ENCODE results near the gene CCDC17. TPM values are rescaled to one million over a fixed set of nuclear protein-coding genes. Genes with fewer than 3 reads are reported as not detected.
A peak's percentile ranks its signal among the peaks of the same experiment; 100 is the strongest.

CCDC17 gene
- total RNA-seq, result 0.51 and 0.99 TPM in 2 replicates
- polyA plus RNA-seq, result 0.05 and 0.09 TPM in 2 replicates
- polyA plus RNA-seq (2012), result 0.08 and 0.14 TPM in 2 replicates
- polyA minus RNA-seq (ENCODE audit: low replicate concordance), result 0.71 TPM in 1 of 2 replicates, not detected in the other

DNA sequence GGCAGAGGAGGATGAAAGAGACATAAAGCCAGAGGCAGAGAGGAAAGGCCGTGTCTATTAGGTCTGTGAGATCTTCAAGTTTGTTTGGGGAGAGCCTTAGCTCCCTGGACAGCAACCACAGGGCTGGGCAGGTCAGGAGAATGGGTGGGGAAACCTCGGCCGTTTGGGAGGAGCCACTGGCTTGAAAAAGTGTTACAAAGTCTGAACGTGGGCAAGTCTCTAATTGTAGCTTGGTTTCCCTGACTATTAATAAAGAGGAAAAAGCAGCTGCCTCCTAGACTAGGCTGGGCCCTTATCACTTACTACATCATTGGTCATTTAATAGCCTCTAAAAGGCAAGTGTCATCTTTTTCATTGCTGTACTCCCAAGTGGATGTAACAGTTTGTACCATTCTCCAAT is at the start of gene CCDC17:
Gene CCDC17 (minus strand): TSS at position 83 of the 400 bp plus-strand sequence. CDS start 145 bp downstream, outside the sequence.
- H3K79me2 ChIP-seq (ENCODE audit: control insufficient read depth, insufficient read depth, low read length), result no peaks in the 10 kb centered on the region
- H3K9me3 ChIP-seq (ENCODE audit: control insufficient read depth, insufficient read depth, low read depth, low read length), result no peaks in the 10 kb centered on the region
- H2AFZ ChIP-seq (ENCODE audit: low read length), result no peak within 1 kb of the TSS
- peaks cover 2% of the 10 kb centered on the region for H3K4me1 ChIP-seq (ENCODE audit: control insufficient read depth, extremely low read depth, insufficient read depth, low read length)
- DNase-seq (ENCODE audit: low read depth in 2 of 2), result peak in 1 of 2 donors; percentile 22
- TF ChIP-seq, protein P1, sequence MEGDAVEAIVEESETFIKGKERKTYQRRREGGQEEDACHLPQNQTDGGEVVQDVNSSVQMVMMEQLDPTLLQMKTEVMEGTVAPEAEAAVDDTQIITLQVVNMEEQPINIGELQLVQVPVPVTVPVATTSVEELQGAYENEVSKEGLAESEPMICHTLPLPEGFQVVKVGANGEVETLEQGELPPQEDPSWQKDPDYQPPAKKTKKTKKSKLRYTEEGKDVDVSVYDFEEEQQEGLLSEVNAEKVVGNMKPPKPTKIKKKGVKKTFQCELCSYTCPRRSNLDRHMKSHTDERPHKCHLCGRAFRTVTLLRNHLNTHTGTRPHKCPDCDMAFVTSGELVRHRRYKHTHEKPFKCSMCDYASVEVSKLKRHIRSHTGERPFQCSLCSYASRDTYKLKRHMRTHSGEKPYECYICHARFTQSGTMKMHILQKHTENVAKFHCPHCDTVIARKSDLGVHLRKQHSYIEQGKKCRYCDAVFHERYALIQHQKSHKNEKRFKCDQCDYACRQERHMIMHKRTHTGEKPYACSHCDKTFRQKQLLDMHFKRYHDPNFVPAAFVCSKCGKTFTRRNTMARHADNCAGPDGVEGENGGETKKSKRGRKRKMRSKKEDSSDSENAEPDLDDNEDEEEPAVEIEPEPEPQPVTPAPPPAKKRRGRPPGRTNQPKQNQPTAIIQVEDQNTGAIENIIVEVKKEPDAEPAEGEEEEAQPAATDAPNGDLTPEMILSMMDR (conservative IDR thresholded peaks at IDR 0.05 in 1 of 2, IDR thresholded peaks at IDR 0.05 in 1 of 2; ENCODE audit: low read depth in 1 of 2, low read length in 2 of 2), result no peak
- no peak for TF ChIP-seq EZH2 (IDR thresholded peaks at IDR 0.05; ENCODE audit: low read length, missing control alignments)
- no peak within 1 kb of the TSS for H3K27ac ChIP-seq (ENCODE audit: insufficient read depth, low read length)
- no peaks in the 10 kb centered on the region for H3K27me3 ChIP-seq (ENCODE audit: control insufficient read depth, insufficient read depth, low read length)
- H3K4me3 ChIP-seq (replicated peaks in 1 of 4; ENCODE audit: control extremely low read depth in 1 of 4, insufficient read depth in 1 of 4, low read depth in 3 of 4, low read length in 4 of 4), result no peak within 1 kb of the TSS
- no peak within 1 kb of the TSS for H3K4me2 ChIP-seq (ENCODE audit: extremely low read depth, insufficient read depth, low read length)
- H4K20me1 ChIP-seq (ENCODE audit: control insufficient read depth, extremely low read depth, insufficient read depth, low read length), result no peaks in the 10 kb centered on the region
- H3K36me3 ChIP-seq (ENCODE audit: control insufficient read depth, insufficient read depth, low read length), result peaks cover 7% of the 10 kb centered on the region
- H3K9ac ChIP-seq (ENCODE audit: insufficient read depth, low read length), result no peak within 1 kb of the TSS

DNA sequence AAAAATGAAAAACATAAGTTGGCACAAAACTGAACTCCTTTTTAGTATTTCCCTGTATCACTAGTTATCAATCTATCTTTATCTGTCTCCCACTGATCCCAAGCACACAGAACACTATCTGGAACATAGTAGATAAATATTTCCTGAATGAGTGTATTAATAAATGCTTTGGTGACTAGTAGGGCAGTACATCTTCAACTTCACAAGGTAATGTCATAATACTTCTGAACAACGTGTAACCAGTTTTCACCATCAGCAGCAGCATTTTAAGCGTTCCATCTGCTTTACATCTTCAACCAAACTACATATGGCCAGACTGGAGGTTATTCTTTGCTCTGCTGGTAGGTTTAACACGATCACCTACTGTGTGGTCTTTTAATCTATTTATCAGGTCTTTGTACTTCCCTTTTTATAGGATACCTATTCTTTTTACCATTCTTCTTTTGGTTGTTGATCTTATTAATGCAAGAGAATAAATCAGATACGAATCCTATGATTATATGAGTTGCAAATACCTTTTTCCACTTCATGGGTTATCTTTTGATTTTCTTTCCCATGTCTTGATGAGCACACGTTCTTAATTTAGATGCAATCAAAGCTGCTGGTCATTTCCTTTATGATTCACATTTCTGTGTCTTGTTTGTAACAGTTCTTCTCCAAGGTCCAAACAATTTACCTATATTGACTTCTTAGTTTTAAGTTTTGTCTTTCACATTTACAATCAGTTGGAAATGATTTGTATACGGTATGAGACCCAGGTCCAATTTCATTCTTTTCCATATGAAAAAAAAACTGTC is 46.2 kb upstream of the CCDC17 start:
- H3K36me3 ChIP-seq (ENCODE audit: control insufficient read depth, insufficient read depth, low read length), result peaks cover 1% of the 10 kb centered on the region
- H3K4me2 ChIP-seq (ENCODE audit: extremely low read depth, insufficient read depth, low read length), result no peak overlapping the region
- no peaks in the 10 kb centered on the region for H4K20me1 ChIP-seq (ENCODE audit: control insufficient read depth, extremely low read depth, insufficient read depth, low read length)
- no peaks in the 10 kb centered on the region for H3K9me3 ChIP-seq (ENCODE audit: control insufficient read depth, insufficient read depth, low read depth, low read length)
- no peaks in the 10 kb centered on the region for H3K27me3 ChIP-seq (ENCODE audit: control insufficient read depth, insufficient read depth, low read length)
- H3K9ac ChIP-seq (ENCODE audit: insufficient read depth, low read length), result no peak overlapping the region
- H2AFZ ChIP-seq (ENCODE audit: low read length), result no peak overlapping the region
- H3K4me1 ChIP-seq (ENCODE audit: control insufficient read depth, extremely low read depth, insufficient read depth, low read length), result peaks cover 12% of the 10 kb centered on the region
- DNase-seq (ENCODE audit: low read depth in 2 of 2), result peak in 1 of 2 donors; percentile 28
- H3K4me3 ChIP-seq (replicated peaks in 1 of 4; ENCODE audit: control extremely low read depth in 1 of 4, insufficient read depth in 1 of 4, low read depth in 3 of 4, low read length in 4 of 4), result no peak overlapping the region
- H3K27ac ChIP-seq (ENCODE audit: insufficient read depth, low read length), result no peak overlapping the region
- peaks cover 88% of the 10 kb centered on the region for H3K79me2 ChIP-seq (ENCODE audit: control insufficient read depth, insufficient read depth, low read length)
- no peak for TF ChIP-seq EZH2 (IDR thresholded peaks at IDR 0.05; ENCODE audit: low read length, missing control alignments)
- TF ChIP-seq, protein P1 (conservative IDR thresholded peaks at IDR 0.05 in 1 of 2, IDR thresholded peaks at IDR 0.05 in 1 of 2; ENCODE audit: low read depth in 1 of 2, low read length in 2 of 2), result no peak

DNA sequence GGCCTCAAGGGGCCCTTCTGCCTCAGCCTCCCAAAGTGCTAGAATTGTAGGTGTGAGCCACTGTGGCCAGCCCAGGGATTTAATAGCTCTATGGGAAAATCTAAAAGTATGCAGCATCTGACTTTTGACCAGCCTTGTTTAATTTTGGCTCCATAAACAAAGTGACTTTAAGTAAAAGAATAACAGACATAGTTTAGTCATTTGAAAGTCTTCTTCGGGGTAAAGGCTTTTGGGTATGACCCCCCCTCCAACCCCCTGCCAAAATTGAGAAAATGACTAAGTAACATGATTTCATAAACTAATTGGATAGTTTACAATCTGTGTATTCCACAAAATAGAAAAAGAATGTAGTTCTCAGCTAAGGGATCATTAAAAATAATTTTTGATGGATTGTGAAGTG is 45.5 kb upstream of the CCDC17 start:
- Histone ChIP-seq H3K27ac (ENCODE audit: insufficient read depth, low read length) (peak overlapping the region; percentile 22), H3K4me3 (replicated peaks in 1 of 4; ENCODE audit: control extremely low read depth in 1 of 4, insufficient read depth in 1 of 4, low read depth in 3 of 4, low read length in 4 of 4) (no peak overlapping the region), H3K79me2 (ENCODE audit: control insufficient read depth, insufficient read depth, low read length) (peaks cover 90% of the 10 kb centered on the region), H3K36me3 (ENCODE audit: control insufficient read depth, insufficient read depth, low read length) (peaks cover under 1% of the 10 kb centered on the region), H3K4me1 (ENCODE audit: control insufficient read depth, extremely low read depth, insufficient read depth, low read length) (peaks cover 12% of the 10 kb centered on the region), H2AFZ (ENCODE audit: low read length) (no peak overlapping the region), H4K20me1 (ENCODE audit: control insufficient read depth, extremely low read depth, insufficient read depth, low read length) (no peaks in the 10 kb centered on the region), H3K4me2 (ENCODE audit: extremely low read depth, insufficient read depth, low read length) (no peak overlapping the region), H3K27me3 (ENCODE audit: control insufficient read depth, insufficient read depth, low read length) (no peaks in the 10 kb centered on the region), H3K9ac (ENCODE audit: insufficient read depth, low read length) (no peak overlapping the region), H3K9me3 (ENCODE audit: control insufficient read depth, insufficient read depth, low read depth, low read length) (no peaks in the 10 kb centered on the region)
- peak in 1 of 2 donors; percentile 28 for DNase-seq (ENCODE audit: low read depth in 2 of 2)
- no peak for TF ChIP-seq EZH2 (IDR thresholded peaks at IDR 0.05; ENCODE audit: low read length, missing control alignments)
- TF ChIP-seq, protein P1 (conservative IDR thresholded peaks at IDR 0.05 in 1 of 2, IDR thresholded peaks at IDR 0.05 in 1 of 2; ENCODE audit: low read depth in 1 of 2, low read length in 2 of 2), result no peak
